ENCODE data around the gene AWAT2.

AWAT2 gene

DNA sequence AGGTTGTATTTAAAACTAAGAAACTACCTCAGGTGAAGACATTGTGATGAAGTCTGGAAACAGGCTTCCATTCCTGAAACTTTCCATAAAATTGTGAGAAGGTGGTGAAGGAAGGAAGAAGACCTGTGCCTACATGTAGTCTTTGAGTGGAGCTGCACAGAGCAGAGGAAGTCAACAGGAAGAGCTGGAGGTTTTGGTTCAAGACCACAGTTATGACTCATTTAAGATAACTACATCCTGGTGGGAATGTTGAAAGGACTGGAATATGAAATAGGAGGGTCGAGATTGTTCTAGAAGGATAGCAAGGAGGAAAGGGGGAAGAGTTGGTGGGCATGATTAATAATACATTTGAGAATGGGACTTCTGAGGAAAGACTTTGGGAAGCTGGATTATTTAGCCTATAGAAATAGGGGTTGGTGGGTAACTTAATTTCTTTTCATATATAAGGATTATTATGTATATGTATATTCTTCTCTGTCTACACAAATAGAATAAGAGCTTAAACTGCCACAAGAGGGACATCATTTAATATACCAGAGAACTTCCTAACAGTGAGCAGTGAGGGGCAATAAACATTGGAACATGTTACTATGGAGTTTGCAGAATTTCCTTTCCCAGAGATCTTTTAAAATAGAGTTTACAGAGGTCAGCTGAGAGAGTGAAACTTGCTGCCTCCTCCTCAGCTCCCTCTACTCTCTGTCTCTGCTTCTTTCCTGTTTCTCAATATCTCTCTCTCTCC lies 23.5 kb downstream of the AWAT2 start:
- no peaks in the 10 kb centered on the region for H3K36me3 ChIP-seq

GRCh38 chrX:70025464-70025863 lies 24.3 kb downstream of the AWAT2 start:
- H3K4me3 ChIP-seq (ENCODE audit: low read depth in 1 of 2, low read length in 1 of 2) = no peak overlapping the region
- no peak for TF ChIP-seq CTCF (IDR thresholded peaks at IDR 0.05)
- H3K4me1 ChIP-seq (ENCODE audit: control insufficient read depth in 1 of 2, insufficient read depth in 1 of 2, low read depth in 1 of 2, low read length in 1 of 2) = no peaks in the 10 kb centered on the region
- H3K27ac ChIP-seq = no peak overlapping the region
- H3K9me3 ChIP-seq = no peaks in the 10 kb centered on the region
- no peaks in the 10 kb centered on the region for H3K36me3 ChIP-seq
- no peaks in the 10 kb centered on the region for H3K27me3 ChIP-seq

More for the DNA sequence above, 23.5 kb downstream of the AWAT2 start:
- TF ChIP-seq CTCF (IDR thresholded peaks at IDR 0.05) = no peak
- no peak overlapping the region for H3K27ac ChIP-seq
- H3K4me1 ChIP-seq (ENCODE audit: control insufficient read depth in 1 of 2, insufficient read depth in 1 of 2, low read depth in 1 of 2, low read length in 1 of 2) = no peaks in the 10 kb centered on the region
- no peak overlapping the region for H3K4me3 ChIP-seq (ENCODE audit: low read depth in 1 of 2, low read length in 1 of 2)
- H3K27me3 ChIP-seq = no peaks in the 10 kb centered on the region
- H3K9me3 ChIP-seq = no peaks in the 10 kb centered on the region

- H3K36me3 ChIP-seq = no peaks in the 10 kb centered on the region
- H3K4me3 ChIP-seq (ENCODE audit: low read depth in 1 of 2, low read length in 1 of 2) = no peak overlapping the region
- H3K9me3 ChIP-seq = no peaks in the 10 kb centered on the region
- H3K27me3 ChIP-seq = no peaks in the 10 kb centered on the region
- no peaks in the 10 kb centered on the region for H3K4me1 ChIP-seq (ENCODE audit: control insufficient read depth in 1 of 2, insufficient read depth in 1 of 2, low read depth in 1 of 2, low read length in 1 of 2)
- TF ChIP-seq CTCF (IDR thresholded peaks at IDR 0.05) = no peak
- no peak overlapping the region for H3K27ac ChIP-seq
These were observed 27.1 kb downstream of the AWAT2 start for GRCh38 chrX:70022616-70023015.

GRCh38 chrX:70016513-70016912 lies 33.2 kb downstream of the AWAT2 start:
- H3K36me3 ChIP-seq = no peaks in the 10 kb centered on the region
- no peaks in the 10 kb centered on the region for H3K4me1 ChIP-seq (ENCODE audit: control insufficient read depth in 1 of 2, insufficient read depth in 1 of 2, low read depth in 1 of 2, low read length in 1 of 2)
- no peaks in the 10 kb centered on the region for H3K9me3 ChIP-seq
- H3K4me3 ChIP-seq (ENCODE audit: low read depth in 1 of 2, low read length in 1 of 2) = no peak overlapping the region
- H3K27ac ChIP-seq = no peak overlapping the region
- no peak for TF ChIP-seq CTCF (IDR thresholded peaks at IDR 0.05)
- H3K27me3 ChIP-seq = no peaks in the 10 kb centered on the region

GRCh38 chrX:70013466-70014381 lies 36.0 kb downstream of the AWAT2 start:
- H3K4me3 ChIP-seq (ENCODE audit: low read depth in 1 of 2, low read length in 1 of 2) = no peak overlapping the region
- no peaks in the 10 kb centered on the region for H3K27me3 ChIP-seq
- no peaks in the 10 kb centered on the region for H3K4me1 ChIP-seq (ENCODE audit: control insufficient read depth in 1 of 2, insufficient read depth in 1 of 2, low read depth in 1 of 2, low read length in 1 of 2)
- no peak for TF ChIP-seq CTCF (IDR thresholded peaks at IDR 0.05)
- H3K27ac ChIP-seq = no peak overlapping the region
- no peaks in the 10 kb centered on the region for H3K36me3 ChIP-seq
- no peaks in the 10 kb centered on the region for H3K9me3 ChIP-seq
